GM18868 (cell line): Measurements from ENCODE around the gene TPR.

Source experiments
- ATAC-seq: cut with Tn5 transposase; IDR thresholded peaks from one replicate; pipeline ENCODE4 v1.9.1; 2021; ENCODE audit warnings: mild to moderate bottlenecking, moderate library complexity; ENCODE audit not compliant: unreplicated experiment

The TPR gene

DNA sequence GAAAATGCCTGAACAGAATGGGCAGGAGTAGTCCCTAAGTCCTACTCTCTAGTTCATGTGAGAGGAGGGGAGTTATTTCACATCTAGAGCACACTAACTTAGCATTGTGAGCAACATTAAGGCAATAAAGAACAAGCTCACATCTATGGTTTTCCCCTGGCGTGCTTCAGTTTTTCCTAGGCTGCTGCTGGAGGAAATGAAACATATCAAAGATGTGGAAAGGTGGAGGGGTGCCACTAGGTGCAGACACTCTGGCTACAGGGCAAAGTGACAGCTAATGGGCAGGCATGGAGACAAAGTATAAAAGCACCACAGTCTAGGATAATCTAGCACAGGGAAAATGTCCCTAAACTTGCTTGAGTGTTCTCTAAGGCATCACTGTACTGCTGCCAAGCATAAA is 82.2 kb downstream of the TPR start:
- no peak for ATAC-seq

DNA sequence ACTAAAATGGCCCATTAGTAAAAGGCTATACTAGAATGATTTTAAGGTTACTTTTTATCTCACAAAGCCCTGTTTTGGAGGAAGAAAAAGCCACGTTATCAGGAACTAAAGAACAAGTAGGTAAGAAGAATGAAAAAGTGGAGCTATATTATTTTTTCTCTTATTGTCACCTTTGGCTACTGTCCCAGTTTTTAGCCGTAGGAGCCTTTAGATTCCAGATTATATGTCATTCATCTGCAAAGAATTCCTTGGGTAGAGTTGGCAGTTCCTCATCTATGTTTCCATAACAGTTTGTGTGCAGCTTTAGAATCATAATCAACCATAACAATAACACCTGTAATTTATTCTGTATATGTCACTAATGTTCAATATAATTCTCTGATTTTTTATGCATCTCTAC is 83.8 kb downstream of the TPR start:
- ATAC-seq = no peak

DNA sequence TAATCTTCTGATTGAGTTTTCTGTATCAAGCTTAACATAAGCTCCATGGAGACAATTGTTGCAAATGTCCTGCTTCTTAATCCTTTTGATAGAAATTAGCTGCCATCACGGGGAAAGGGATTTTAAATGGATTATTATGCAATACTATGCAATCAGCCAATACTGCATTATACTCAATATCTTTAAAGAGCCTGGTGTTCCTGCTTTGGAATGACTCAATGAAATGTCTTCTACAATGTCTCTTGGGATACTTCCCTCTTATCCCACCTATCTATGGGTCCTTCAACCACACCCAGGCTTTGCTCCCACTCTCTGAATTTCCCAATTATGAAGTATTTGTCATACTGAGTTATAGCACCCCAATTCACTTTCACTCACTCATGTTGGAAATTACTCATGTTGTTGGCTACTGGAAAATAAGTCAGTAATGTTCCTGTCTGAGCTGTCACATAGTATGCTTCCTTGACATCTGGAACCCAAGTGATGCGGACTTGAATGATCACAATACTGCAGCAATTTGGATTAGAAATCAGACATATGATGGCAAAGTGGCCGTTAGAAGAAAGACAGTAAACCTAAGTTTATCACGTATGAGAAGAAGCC is 85.0 kb downstream of the TPR start:
- no peak for ATAC-seq

DNA sequence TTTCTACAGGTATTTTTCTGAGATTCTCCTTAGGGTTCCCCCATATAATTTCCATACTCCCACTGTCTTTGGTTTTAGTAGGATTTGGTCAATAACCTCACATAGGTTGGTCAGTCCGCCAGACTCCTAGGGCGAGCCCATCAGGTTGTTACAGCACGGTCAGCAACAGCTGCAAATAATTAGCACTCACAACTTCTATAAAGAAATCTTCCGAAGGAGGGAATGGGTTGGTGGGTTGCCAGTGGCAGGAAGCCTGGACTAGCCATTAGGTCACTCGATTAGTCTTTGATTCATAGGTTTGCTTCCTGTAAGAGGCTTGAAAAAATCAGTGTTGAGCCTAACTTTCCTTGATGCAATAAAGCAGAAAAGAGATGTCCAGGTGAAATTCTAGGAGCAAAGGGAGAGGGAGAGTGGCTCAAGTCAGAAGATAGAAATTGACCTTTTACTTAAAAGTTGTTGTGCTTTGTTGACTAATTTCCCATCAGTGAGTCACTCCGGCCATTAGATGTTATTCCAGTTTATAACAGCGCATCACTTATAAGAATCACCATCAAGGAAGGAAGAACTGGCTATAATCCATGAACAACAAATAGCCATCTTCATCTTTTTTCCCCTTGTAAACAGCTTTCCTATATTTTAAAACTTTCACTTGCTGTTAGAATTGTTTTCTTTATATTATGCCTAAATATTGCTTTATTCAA is 88.3 kb downstream of the TPR start:
- no peak for ATAC-seq

DNA sequence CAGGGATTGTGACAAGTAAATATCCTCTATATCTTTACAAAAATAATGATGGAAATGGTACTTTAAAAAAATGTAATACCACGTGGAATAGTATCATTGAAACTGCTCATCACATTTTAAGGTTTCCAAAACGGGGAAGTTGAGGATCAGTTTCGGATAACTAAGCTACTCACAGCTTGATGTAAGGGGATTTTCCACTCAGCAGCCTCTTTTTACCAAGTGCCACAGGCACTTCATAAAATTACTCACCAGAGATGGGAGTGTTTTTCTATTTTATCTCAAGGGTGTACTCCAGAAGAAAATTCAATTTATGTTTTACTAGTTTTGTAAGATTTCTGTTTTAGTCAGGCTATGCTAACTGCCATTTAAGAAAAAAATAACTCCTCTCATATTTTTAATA is 91.7 kb downstream of the TPR start:
- ATAC-seq = peak; percentile 98

DNA sequence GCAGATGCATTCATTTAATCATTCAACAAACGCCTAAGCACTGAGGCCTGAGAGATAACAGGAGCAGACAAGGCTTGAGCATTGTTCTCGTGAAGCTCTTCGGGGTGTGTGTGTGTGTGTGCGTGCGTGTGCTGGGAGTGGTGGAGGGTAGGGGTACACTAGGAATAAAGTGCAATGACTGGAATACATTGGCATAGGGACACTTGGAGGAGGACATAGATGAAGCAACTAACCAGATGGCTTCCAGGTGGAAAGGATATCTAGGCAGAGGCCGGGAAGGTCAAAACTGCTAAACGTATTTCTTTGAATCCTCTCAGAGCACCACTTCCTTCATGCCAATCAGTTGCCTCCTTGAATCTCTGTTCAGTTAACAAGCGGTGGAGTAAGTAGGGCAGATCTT is 92.6 kb downstream of the TPR start:
- ATAC-seq = no peak

DNA sequence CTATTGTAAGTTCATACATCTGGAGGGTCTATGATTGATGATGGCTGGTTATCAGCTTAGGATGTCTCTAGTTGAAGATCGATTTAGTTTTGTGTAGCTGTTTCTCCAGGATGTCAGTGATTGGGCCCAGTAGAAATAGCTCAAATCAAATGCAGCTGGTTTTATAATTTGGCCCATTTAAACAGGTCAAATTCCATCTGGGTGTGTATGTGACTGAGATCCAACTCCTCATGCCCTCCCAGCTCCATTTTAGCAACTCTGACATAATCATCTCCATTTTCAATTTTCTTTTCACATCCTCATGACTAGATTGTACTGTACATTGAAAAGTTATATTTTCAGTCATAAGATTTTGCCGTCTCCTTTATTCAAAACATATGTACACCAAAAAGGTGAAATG is 99.2 kb downstream of the TPR start:
- ATAC-seq = no peak

DNA sequence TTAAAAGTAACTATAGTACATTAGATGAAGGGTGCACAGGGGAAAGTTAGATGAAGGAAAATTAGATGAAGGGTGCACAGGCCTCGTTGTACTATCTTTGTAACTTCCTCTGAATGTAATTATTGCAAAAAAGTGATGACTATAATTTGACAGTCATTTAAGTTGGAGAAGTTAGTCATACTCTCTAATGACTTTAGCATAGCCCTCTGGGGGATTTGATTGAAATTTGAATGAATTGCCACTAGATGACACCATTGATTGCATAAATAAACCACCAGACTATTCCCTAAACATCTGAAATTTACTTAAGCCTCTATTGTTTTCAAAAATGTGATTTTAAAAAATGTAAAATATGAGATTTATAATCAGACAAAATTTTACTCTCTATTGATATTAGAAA is 102.6 kb downstream of the TPR start:
- ATAC-seq = no peak

DNA sequence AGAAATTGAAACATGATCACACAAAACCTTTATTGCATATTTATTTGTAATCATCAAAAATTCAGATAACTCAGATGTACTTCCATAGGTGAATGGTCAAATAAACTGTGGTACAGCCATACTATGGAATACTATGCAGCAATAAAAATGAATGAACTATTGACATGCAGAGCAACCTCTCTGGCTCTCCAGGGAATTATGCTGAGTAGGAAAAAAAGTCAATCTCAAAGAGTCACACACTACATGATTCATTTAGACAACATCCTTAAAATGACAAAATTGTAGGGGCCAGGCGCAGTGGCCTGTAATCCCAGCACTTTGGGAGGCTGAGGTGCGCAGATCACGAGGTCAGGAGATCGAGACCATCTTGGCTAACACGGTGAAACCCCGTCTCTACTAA is 104.0 kb downstream of the TPR start:
- no peak for ATAC-seq
